ENCODE measurements around the gene AMDHD1. TPM values are rescaled to one million over a fixed set of nuclear protein-coding genes. Genes with fewer than 3 reads are reported as not detected.

AMDHD1 gene
- total RNA-seq, 1 donor from 2014 or later, result 0.44 TPM

GRCh38 chr12:95996034-95996658 is 53.0 kb downstream of the AMDHD1 start, which contains the start of gene HAL:
HAL (minus strand) TSS chr12:95996344; CDS start chr12:95995910, 434 bp downstream.
- peak; percentile 61 for ATAC-seq

GRCh38 chr12:95997276-95997675 is 54.1 kb downstream of the AMDHD1 start:
- ATAC-seq, result no peak

GRCh38 chr12:95997911-95998510 is 54.9 kb downstream of the AMDHD1 start:
- peak; percentile 40 for ATAC-seq

- peak; percentile 65 for ATAC-seq
Measured at GRCh38 chr12:95998611-95999286, 55.6 kb downstream of the AMDHD1 start.

GRCh38 chr12:95999484-95999883 is 56.4 kb downstream of the AMDHD1 start:
- no peak for ATAC-seq

GRCh38 chr12:96000858-96001257 is 57.7 kb downstream of the AMDHD1 start:
- no peak for ATAC-seq

- ATAC-seq, result no peak
Measured at GRCh38 chr12:96006727-96007126, 63.6 kb downstream of the AMDHD1 start.

- no peak for ATAC-seq
Measured at GRCh38 chr12:96007729-96008128, 64.6 kb downstream of the AMDHD1 start.

- ATAC-seq, result no peak
Measured at GRCh38 chr12:96014943-96015599, 71.9 kb downstream of the AMDHD1 start.

GRCh38 chr12:96015672-96016071 is 72.5 kb downstream of the AMDHD1 start:
- ATAC-seq, result peak; percentile 48

Other genes starting within 250 kb of the AMDHD1 start
- gene NTN4, start 152.6 kb upstream of the AMDHD1 start, total RNA-seq, result 5.5 TPM
- gene SNRPF, start 84.4 kb upstream of the AMDHD1 start, total RNA-seq, result 33.6 TPM
- not detected for gene CCDC38, start 717 bp upstream of the AMDHD1 start, total RNA-seq
- gene HAL, start 53.0 kb downstream of the AMDHD1 start, total RNA-seq, result 0.28 TPM
- 137 TPM for gene LTA4H, start 92.3 kb downstream of the AMDHD1 start, total RNA-seq